Left cardiac atrium (tissue), 4 donors: ENCODE data around the gene WNT4. TPM values are rescaled to one million over a fixed set of nuclear protein-coding genes. Genes with fewer than 3 reads are reported as not detected.
A peak's percentile ranks its signal among the peaks of the same experiment; 100 is the strongest.

ENCODE experiments used
- ATAC-seq, 2 donors: fragments of 200-7000 bp; cut with Tn5 transposase; one replicate each; pipeline ENCODE4 v1.9.1; 2020; ENCODE audit warnings: mild to moderate bottlenecking in 2 of 2, moderate library complexity in 2 of 2
- DNase-seq: peaks from one replicate; pipeline ENCODE4 v3.0.0-alpha.2; 2020
- intact Hi-C, 2 donors: fragments of 100-400 bp; cut with DNase I; formaldehyde crosslinking; loops; one replicate each; pipeline versions ENCODE4 v1.14.1 to v1.15.1; 2022 to 2023
- total RNA-seq, 2 donors: library from RNA; stranded (reverse); fragmentation: NEBNext Ultra II Directional; extraction: Animal tissue kit (Norgen Biotek cat#: 25700); gene quantifications; one replicate each; pipeline ENCODE4 v1.2.1, GENCODE V29; 2021
- donor health status: DM: no; HTN: yes; CAD: no.
- donor health status: DM: no; HTN: yes; CAD: no; lungs with severe emphysema.
- donor health status: DM: yes; HTN: yes; CAD: no.
- donor health status: Dilated cardiomyopathy.

WNT4 gene
- total RNA-seq, 2 donors from 2014 or later, result 0.18 TPM; not detected in 1

DNA sequence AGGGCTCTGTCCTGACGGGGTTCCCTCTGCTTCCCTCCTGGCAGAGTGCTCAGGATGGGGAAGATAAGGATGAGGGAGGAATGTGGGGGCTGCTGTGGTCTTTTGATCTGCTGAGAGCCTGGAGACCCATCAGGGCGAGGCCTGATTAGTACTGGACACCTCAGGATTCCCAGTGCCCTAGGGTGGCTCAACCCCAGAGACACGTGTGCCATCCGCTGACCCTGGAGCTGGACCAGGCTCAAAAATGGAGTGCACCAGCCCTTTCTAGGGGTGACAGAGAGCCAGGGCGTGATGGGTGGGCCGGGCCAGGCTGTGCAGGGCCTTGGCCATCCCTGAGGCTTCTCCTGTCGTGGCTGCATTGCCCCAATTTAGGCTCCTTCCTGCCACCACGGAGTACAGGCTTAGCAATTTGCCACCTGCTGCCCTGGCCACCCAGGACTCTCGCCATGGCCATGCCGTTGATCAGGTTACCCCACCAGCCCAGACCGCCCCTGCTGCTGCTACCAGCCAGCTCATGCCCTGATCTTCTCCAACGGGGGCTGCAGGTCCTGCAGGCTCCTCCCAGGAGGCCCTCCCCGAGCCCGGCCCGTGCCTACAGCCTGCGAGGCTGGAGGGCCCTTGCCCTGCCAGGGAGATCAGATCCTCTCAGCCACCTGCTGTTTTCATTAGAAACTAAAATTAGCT is 9.5 kb downstream of the WNT4 start:
- ATAC-seq, result no peak
- DNase-seq, result no peak
- intact Hi-C loops, result loop anchor here in 1 of 2 donors (10.0 kb wide), 1 partner anchor 141 kb away; no protein-coding TSS in a partner anchor

GRCh38 chr1:22132517-22133235 is 10.2 kb downstream of the WNT4 start:
- DNase-seq, result peak; percentile 52
- ATAC-seq, result peak in 1 of 2 donors; percentile 66
- intact Hi-C loops, result loop anchor here in 1 of 2 donors (10.0 kb wide), 1 partner anchor 142 kb away; no protein-coding TSS in a partner anchor

GRCh38 chr1:22131875-22132486 is 10.9 kb downstream of the WNT4 start:
- peak; percentile 22 to 31 for ATAC-seq
- intact Hi-C loops, result loop anchor here in 1 of 2 donors (10.0 kb wide), 1 partner anchor 143 kb away; no protein-coding TSS in a partner anchor
- peak; percentile 47 for DNase-seq

DNA sequence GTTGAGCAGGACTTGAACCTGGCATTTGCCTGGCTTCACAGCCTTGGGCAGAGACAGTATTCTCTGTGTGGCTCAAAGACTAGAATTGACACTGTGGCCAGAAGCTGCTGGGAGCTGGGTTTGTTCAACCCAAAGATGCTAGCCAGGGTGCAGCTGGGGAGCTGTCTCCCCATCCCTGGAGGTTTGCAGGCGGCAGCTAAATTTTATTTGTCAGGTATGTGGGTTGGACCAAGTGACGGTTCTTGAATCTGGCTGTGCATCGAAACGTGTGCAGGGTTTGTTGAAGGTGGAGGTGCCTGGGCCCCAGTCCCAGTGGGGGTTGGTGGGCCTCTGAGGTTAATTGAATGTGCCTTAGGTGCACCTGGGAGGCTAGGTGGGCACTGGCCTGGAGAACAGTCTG is 11.8 kb downstream of the WNT4 start:
- no peak for ATAC-seq
- intact Hi-C loops, result loop anchor here in 1 of 2 donors (10.0 kb wide), 1 partner anchor 144 kb away; no protein-coding TSS in a partner anchor
- DNase-seq, result no peak

- DNase-seq, result no peak
- intact Hi-C loops, result loop anchor here in 1 of 2 donors (10.0 kb wide), 1 partner anchor 145 kb away; no protein-coding TSS in a partner anchor
- ATAC-seq, result no peak
Measured at GRCh38 chr1:22129501-22130117, 13.3 kb downstream of the WNT4 start.

DNA sequence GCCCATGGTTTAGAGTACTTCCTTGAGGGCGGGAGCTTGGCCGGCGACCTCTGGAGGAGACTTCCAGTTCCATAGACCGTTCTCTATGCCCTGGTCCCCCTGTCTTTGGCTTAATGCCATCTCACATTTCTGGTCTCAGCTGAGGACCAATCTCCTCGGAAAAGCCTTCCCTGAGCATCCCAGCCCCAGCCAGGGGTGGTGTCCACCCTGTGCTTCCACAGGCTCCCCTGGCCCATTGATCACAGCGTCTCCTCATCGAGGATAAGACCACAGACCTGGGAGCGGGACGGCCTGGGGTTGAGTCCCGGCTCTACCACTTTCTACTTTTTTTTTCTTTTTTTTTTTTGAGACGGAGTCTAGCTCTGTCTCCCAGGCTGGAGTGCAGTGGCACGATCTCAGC is 14.5 kb downstream of the WNT4 start:
- intact Hi-C loops, result no loop called here
- no peak for DNase-seq
- no peak for ATAC-seq

- ATAC-seq (no peak), DNase-seq (no peak)
- intact Hi-C loops, result no loop called here
Measured at GRCh38 chr1:22127731-22128130, 15.2 kb downstream of the WNT4 start.

- DNase-seq, result no peak
- intact Hi-C loops, result no loop called here
- ATAC-seq, result no peak
Measured at GRCh38 chr1:22127248-22127647, 15.6 kb downstream of the WNT4 start.

DNA sequence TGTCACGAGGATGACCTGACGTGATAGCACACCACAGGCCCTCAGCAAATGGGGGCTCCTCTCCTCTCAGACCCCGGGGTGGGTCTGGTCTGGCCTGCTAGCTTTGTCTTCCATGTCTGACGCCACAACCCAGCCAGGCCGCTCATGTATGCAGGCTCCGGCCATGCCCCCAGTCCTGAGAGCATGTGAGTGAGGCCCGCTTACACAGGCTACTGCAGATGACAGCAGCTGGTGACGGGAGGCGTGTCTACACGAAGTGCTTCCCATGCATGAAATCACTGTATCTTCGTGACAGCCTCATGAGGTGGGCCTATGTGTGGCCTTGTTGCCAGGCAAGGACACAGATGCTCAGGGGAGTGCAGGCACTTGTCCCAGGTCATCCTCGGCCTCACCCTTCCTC is 16.4 kb downstream of the WNT4 start:
- ATAC-seq (peak in 1 of 2 donors; percentile 8), DNase-seq (no peak)
- intact Hi-C loops, result no loop called here

DNA sequence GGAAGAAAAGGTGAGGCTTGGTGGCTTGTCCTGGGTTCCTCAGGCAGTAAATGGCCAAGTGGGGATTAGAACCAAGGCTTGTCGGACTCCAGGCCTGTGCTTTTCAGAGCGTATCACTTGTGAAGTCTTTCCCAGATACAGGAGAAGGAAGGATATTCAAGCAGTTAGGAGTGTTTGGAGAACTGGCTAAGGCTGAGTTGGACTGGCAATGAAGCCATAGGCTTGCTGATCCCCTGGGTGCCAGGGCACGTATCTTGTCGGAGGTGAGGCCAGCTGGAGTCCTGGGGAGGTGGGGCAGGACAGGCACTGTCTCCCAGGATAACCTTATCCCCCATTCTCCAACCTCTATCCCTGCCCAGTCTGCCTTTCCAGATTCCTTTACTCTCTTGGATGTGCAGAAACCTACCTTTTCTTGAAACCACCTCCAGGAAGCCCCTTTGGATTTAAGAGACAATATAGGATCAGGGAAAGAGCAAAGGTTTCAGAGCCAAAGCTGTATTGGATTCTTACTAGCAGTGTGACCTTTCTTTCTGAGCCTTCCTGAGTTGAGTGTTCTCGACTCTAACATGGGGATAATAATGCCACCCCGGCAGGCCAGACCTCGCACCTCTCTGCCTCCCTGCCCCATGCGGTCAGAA is 18.2 kb downstream of the WNT4 start:
- ATAC-seq (no peak), DNase-seq (no peak)
- intact Hi-C loops, result no loop called here

DNA sequence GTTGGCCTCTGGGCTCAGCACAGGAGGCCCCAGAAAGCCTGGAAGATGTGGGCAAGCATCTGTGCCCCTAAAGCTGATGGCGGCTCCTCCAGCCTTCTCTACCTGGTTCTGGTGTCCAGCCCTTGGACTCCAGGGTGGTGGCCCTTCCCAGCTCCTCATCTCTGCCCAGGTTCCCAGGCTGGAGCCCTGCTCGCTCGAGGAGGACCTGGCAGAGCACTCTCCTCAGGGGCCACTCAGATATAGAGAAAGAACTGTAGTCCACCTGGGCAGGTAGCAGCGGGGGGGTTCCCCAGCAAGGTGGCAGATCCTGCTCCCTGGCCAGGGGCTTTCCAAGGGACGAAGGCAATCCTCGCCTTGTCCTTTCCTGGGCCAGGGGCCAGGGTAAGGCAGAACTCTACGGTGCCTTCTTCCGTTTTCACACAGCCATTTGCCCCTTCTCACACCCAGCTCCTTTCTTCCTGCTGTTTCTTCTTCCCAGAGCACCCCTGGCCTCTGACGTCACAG is 18.9 kb downstream of the WNT4 start:
- ATAC-seq, result no peak
- intact Hi-C loops, result no loop called here
- no peak for DNase-seq

- intact Hi-C loops, result no loop called here
- DNase-seq, result no peak
- ATAC-seq, result no peak
Measured at GRCh38 chr1:22123071-22123390, 19.9 kb downstream of the WNT4 start.

- no peak for DNase-seq
- no peak for ATAC-seq
- intact Hi-C loops, result no loop called here
Measured at GRCh38 chr1:22122273-22123070, 20.4 kb downstream of the WNT4 start.

- intact Hi-C loops, result no loop called here
- ATAC-seq, result no peak
- DNase-seq, result no peak
Measured at GRCh38 chr1:22121421-22121911, 21.4 kb downstream of the WNT4 start.

- no peak for DNase-seq
- no peak for ATAC-seq
- intact Hi-C loops, result no loop called here
Measured at GRCh38 chr1:22120469-22120790, 22.5 kb downstream of the WNT4 start.

DNA sequence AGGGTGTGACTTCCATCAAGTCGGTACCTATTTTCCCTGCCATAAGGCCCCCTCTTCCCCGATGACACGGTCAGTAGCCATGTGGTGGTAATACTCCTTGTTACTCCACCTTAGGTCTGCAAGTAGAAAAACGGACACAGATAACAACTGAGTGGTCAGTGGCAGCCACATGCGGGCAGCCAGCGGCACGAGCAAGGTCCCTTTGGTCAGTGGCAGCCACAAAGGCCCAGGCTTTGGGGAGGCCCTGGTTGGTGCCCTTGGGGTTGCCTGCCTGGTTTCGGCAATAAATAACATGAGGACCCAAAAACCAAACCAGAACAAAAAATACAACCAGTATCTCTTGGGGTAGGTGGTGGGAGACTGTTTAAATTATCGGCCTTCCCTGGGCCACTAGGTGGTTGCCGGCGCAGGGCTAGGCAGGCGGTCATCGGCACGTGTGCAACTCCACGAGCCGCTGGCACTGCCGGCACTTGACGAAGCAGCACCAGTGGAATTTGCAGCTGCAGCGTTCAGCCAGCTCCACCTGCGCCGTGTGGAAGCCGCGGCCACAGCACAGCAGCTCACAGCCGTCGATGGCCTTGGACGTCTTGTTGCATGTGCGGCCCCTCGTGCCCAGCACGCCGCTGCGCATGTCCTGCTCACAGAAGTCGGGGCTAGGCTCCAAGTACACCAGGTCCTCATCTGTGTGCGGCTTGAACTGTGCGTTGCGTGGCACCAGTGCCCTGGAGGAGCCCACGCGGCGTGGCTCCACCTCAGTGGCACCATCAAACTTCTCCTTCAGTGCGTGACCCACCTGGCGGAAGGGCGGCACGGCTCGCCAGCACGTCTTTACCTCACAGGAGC is 23.1 kb downstream of the WNT4 start:
- no peak for ATAC-seq

DNA sequence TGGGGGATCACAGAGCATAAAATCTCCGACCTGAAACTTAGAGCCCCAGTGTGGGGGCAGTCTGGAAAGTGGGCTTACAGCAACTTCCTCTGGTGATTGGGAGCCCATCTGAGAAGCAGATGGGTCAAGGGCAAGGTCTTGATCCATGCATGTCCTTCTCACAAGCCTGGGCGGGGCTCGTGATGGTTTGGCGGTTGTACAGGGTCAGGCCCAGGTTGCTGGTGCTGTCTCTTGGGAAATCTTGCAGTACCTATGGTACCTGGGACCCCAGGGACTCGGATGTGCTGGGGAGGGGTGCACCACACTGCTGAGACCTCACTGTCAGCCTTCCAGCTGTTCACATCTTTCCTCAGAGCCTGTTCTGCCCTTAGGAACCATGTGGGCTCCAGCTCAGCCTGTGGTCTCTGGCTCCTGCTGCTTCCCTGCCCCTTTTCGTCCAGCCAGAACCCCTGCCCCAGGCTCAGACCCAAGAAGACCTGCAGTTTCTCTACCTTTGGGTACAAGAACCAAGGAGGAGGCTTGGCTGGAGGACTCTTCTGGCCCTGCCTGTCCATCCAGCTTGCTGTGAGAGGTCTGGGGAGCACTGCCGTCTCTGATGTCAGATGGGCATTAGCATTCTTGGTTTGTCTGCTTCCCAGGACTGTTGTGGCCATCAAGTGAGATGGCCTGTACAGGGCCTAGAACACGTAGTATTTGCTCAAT is 24.5 kb downstream of the WNT4 start:
- intact Hi-C loops, result no loop called here
- ATAC-seq (no peak), DNase-seq (no peak)

More for the DNA sequence above, 23.1 kb downstream of the WNT4 start:
- DNase-seq, result peak; percentile 18
- intact Hi-C loops, result no loop called here
